Smooth muscle cell of the coronary artery (primary cell): ENCODE measurements around the gene FAM149A. TPM values are rescaled to one million over a fixed set of nuclear protein-coding genes. Genes with fewer than 3 reads are reported as not detected.

Source experiments
- total RNA-seq: library from RNA; depleted of rRNA; stranded (reverse); fragments of >200 nt; gene quantifications from 2 replicates; pipeline ENCODE4 v1.2.3, GENCODE V29; 2014; ENCODE audit warnings: low replicate concordance

FAM149A gene
- 2.3 and 8.8 TPM in 2 replicates for total RNA-seq

DNA sequence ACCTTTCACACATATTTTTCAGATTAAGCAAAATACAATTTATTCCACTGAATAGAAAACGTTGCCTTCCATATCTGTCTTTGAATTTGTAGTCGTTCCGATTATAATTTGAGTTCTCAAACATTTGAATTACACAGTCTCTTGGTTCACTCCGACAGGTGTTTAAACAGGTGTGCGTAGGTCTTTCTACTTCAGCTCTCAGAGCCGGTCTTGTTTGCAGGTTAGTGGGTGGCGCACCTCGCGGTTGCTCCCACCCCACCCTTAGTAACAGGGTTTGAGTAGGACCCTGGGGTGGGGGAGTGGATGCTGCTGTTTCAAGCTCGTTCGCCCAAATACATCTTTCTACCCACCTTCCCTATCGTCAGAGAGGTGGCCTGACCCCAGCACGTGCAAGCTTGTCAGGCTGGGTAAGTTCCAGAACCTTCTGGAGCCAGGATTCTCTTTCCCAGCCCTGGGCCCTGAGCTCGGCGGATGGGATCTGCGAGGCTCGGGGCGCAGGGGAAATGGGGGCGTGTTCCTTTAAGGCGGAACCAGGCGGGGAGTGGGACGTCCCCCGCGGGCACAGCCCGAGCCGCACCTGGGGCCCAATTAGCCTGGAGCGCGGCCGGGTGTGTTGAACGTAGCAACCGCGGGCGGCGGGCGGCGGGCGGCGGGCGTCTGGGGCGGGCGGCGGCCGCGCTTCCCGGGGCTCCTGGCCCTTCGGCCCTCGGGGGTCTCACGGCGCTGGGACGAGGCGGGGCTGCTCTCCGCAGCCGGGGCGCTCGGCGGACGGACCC is at the start of gene FAM149A:
Gene FAM149A (plus strand): TSS at position 591 of the 776 bp plus-strand sequence.

DNA sequence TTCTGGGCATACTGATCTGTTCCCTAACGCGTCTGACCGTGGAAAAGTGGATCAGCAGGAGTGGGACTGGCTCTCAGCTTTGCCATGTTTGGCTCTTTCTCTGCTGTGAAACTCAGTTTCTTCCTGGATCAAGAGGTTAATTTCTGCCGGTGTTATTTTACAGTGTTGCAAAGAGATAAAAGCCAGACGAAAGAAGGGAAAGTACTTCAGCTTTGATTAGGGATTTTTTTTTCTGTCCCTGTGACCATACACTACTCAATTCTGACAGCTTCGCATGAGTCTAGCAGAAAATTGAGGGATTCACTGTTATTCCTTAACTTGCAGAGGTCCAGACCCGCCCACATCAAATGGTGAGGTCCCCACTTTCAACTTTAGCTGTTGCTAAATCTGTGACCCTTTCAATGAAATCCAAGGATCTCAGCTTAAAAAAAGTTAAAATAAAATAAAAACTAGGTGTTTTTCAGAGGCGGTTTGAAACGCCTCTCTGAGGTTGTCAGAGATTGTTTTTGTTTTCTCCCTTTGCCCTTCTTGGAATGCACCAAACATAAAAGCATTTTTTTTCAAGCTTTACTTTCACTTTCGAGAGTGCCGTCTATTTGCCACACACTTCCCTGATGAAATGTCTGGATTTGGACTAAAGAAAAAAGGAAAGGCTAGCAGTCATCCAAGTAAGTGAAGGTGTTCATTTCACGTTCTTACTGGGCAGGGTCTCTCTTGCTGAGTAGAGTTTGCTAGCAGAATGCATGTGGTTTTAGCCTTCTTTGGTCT is 35.7 kb upstream of the FAM149A start, which contains the start of gene TLR3:
Gene TLR3 (plus strand): TSS at position 576 of the 768 bp plus-strand sequence. CDS start 7,464 bp downstream, outside the sequence.

GRCh38 chr4:186191200-186192065 is 86.9 kb downstream of the FAM149A start, which contains the start of gene CYP4V2:
Gene CYP4V2 (plus strand): TSS chr4:186191567. CDS start chr4:186191824, 257 bp downstream.

Other genes with a start within 250 kb of the FAM149A start
- gene TLR3, start 35.5 kb upstream of the FAM149A start, total RNA-seq, result 0.60 and 2.2 TPM in 2 replicates
- gene CYP4V2, start 86.9 kb downstream of the FAM149A start, total RNA-seq, result 8.5 and 17.3 TPM in 2 replicates
- not detected in 2 replicates for gene KLKB1, start 122.8 kb downstream of the FAM149A start, total RNA-seq
- not detected in 2 replicates for gene F11, start 161.5 kb downstream of the FAM149A start, total RNA-seq